CD4-positive, alpha-beta memory T cell (primary cell): Measurements from ENCODE around the gene GRIA4. TPM values are rescaled to one million over a fixed set of nuclear protein-coding genes. Genes with fewer than 3 reads are reported as not detected.
A peak's percentile ranks its signal among the peaks of the same experiment; 100 is the strongest.
"Not testable (repeated sequence)": the region's sequence is repeated elsewhere in the genome, so short reads cannot be mapped to it uniquely, and the experiment has no call there.

Experiments
- CTCF ChIA-PET: fragments of 350-600 bp; sonication (Branson Sonifier 250); formaldehyde crosslinking; loops from one replicate; lab custom pipeline; 2021; ENCODE audit warnings: inconsistent platforms; ENCODE audit not compliant: partially characterized antibody; lab: Charles Lee
- POLR2A ChIA-PET: fragments of 350-600 bp; sonication (Branson Sonifier 250); formaldehyde crosslinking; loops from one replicate; lab custom pipeline; 2021; ENCODE audit not compliant: partially characterized antibody; lab: Charles Lee
- DNase-seq, 5 donors: peaks; one replicate each; pipeline versions ENCODE4 v3.0.0 to v3.0.0-alpha.2; 2020 to 2022; ENCODE audit warnings: mixed read lengths in 1 of 5
- H3K27ac ChIP-seq: one replicate; pipeline ENCODE4 v1.7.0; 2013; ENCODE audit warnings: low read depth, low read length
- H3K27me3 ChIP-seq: 2 replicates; pipeline ENCODE4 v1.7.0; 2013; ENCODE audit warnings: mild to moderate bottlenecking, low read length, moderate library complexity; ENCODE audit not compliant: insufficient read depth
- H3K36me3 ChIP-seq: 2 replicates; pipeline ENCODE4 v1.7.0; 2013; ENCODE audit warnings: mild to moderate bottlenecking, low read length, moderate library complexity; ENCODE audit not compliant: insufficient read depth
- H3K4me1 ChIP-seq: 2 replicates; pipeline ENCODE4 v1.7.0; 2013; ENCODE audit warnings: mild to moderate bottlenecking, low read length, moderate library complexity; ENCODE audit not compliant: insufficient read depth
- H3K4me3 ChIP-seq, 2 donors: one replicate each; pipeline ENCODE4 v1.7.0; 2013; ENCODE audit warnings: low read length in 2 of 2, mild to moderate bottlenecking in 1 of 2
- H3K9me3 ChIP-seq, 2 donors: one replicate each; pipeline ENCODE4 v1.7.0; 2013; ENCODE audit warnings: low read length in 2 of 2, control low read depth in 1 of 2; ENCODE audit not compliant: control insufficient read depth in 1 of 2
- H3K27ac Mint-ChIP-seq, 7 donors: one replicate each; pipeline ENCODE4 v1.8.0; 2020 to 2021; ENCODE audit warnings: mixed read lengths in 7 of 7, mild to moderate bottlenecking in 6 of 7, inconsistent platforms in 3 of 7, moderate library complexity in 3 of 7
- H3K27me3 Mint-ChIP-seq, 2 donors: one replicate each; pipeline ENCODE4 v1.8.0; 2020 to 2021; ENCODE audit warnings: mixed read lengths in 2 of 2
- H3K36me3 Mint-ChIP-seq, 2 donors: one replicate each; pipeline ENCODE4 v1.8.0; 2020 to 2021; ENCODE audit warnings: mixed read lengths in 2 of 2, inconsistent platforms in 1 of 2, mild to moderate bottlenecking in 1 of 2
- H3K4me1 Mint-ChIP-seq, 4 donors: one replicate each; pipeline ENCODE4 v1.8.0; 2020 to 2021; ENCODE audit warnings: mixed read lengths in 4 of 4, mild to moderate bottlenecking in 1 of 4
- H3K4me3 Mint-ChIP-seq, 8 donors: one replicate each; pipeline ENCODE4 v1.8.0; 2020 to 2021; ENCODE audit warnings: mixed read lengths in 8 of 8, mild to moderate bottlenecking in 7 of 8, moderate library complexity in 6 of 8, inconsistent platforms in 3 of 8
- H3K9me3 Mint-ChIP-seq, 8 donors: one replicate each; pipeline ENCODE4 v1.8.0; 2020 to 2021; ENCODE audit warnings: mixed read lengths in 8 of 8, mild to moderate bottlenecking in 5 of 8, inconsistent platforms in 3 of 8, moderate library complexity in 1 of 8
- intact Hi-C: fragments of 100-400 bp; cut with micrococcal nuclease; formaldehyde crosslinking; loops from one replicate; pipeline ENCODE4 v1.15.1; 2023
- polyA plus RNA-seq, 2 donors: library from polyadenylated mRNA; unstranded; fragments of 300-500 nt; fragmentation: Illumina TruSeq; gene quantifications; one replicate each; pipeline ENCODE4 v1.2.3, GENCODE V29; 2021
- total RNA-seq, 2 experiments: library from RNA; stranded (reverse); gene quantifications; one replicate each; pipeline ENCODE4 v1.2.3, GENCODE V29; 2021

The GRIA4 gene
- total and polyA plus RNA-seq, 4 experiments from 2014 or later, result not detected

DNA sequence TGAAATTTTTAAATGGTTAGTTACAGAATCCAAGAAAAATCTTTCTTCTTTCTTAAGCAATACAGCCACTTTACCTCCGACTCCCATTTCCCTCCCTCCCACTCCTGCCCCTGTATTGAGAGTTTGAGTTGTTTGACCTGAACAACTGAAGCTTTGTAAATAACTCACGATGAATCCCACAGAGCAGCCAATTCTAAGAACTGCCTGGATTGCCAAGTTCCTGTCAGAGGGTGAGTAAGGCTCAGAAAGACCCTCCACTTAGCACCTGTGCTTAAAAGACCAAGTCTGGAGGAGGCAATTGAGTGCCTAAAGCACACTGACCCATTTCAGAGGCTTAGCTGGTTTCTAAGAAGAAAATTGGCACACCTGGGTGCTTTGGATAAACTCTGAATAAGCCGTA lies 253.7 kb downstream of the GRIA4 start:
- Mint-ChIP-seq H3K9me3 (no peaks in the 10 kb centered on the region), H3K36me3 (no peaks in the 10 kb centered on the region), H3K27ac (no peak overlapping the region), H3K4me3 (no peak overlapping the region), H3K27me3 (peaks cover 5 to 6% of the 10 kb centered on the region in 2 donors), H3K4me1 (no peaks in the 10 kb centered on the region)
- no peaks in the 10 kb centered on the region for H3K36me3 ChIP-seq
- DNase-seq, result no peak
- ChIA-PET POLR2A (no interaction called here), CTCF (interaction anchor here (0.7 to 2.6 kb wide), 4 partner anchors 10 to 1335 kb away, joined by 3 to 17 read pairs (median 4); no protein-coding TSS in a partner anchor)
- H3K4me3 ChIP-seq, result no peak overlapping the region
- H3K4me1 ChIP-seq, result no peaks in the 10 kb centered on the region
- intact Hi-C loops, result no loop called here
- no peaks in the 10 kb centered on the region for H3K9me3 ChIP-seq
- H3K27me3 ChIP-seq, result no peaks in the 10 kb centered on the region
- no peak overlapping the region for H3K27ac ChIP-seq

GRCh38 chr11:105867742-105868141 lies 257.9 kb downstream of the GRIA4 start:
- intact Hi-C loops, result no loop called here

DNA sequence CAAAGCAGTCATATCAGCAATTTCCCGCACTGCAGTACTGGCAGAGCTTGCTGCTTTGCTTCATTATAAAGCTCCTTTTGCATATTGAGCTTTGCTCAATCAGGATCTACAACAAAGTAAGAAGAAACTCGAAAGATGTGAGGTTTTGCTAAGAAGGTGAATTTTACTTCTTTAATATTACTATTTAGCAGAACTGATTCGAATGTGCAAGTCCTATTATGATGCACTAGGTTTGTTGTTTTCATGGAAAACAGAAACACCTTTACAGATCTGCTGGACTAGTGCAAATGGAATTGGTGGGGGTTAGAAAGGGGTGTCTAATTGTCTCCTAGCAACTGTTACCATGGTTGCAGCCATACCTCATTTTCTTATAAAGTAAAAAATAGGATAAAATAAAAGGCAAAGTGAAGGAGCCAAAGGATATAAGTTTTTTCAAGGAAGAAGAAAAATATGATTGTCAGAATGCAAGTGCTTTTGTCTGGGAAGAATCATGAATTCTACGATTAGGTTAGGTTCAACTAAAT lies 259.0 kb downstream of the GRIA4 start:
- Mint-ChIP-seq H3K4me1 (no peaks in the 10 kb centered on the region), H3K36me3 (no peaks in the 10 kb centered on the region), H3K9me3 (peaks cover 0 to under 1% (median 0%) of the 10 kb centered on the region in 8 donors), H3K27me3 (peaks cover 2 to 3% of the 10 kb centered on the region in 2 donors), H3K27ac (no peak overlapping the region), H3K4me3 (no peak overlapping the region)
- Histone ChIP-seq H3K4me1 (no peaks in the 10 kb centered on the region), H3K27ac (no peak overlapping the region), H3K27me3 (no peaks in the 10 kb centered on the region), H3K4me3 (no peak overlapping the region), H3K36me3 (no peaks in the 10 kb centered on the region), H3K9me3 (no peaks in the 10 kb centered on the region)
- no peak for DNase-seq
- CTCF ChIA-PET, result no interaction called here
- intact Hi-C loops, result no loop called here
- POLR2A ChIA-PET, result no interaction called here

More at GRCh38 chr11:105867742-105868141, 257.9 kb downstream of the GRIA4 start:
- POLR2A ChIA-PET, result no interaction called here
- DNase-seq, result no peak
- peaks cover 2 to 3% of the 10 kb centered on the region in 2 donors for H3K27me3 Mint-ChIP-seq
- no peak overlapping the region for H3K27ac Mint-ChIP-seq
- no peaks in the 10 kb centered on the region for H3K27me3 ChIP-seq
- H3K4me1 Mint-ChIP-seq, result no peaks in the 10 kb centered on the region
- no peaks in the 10 kb centered on the region for H3K36me3 Mint-ChIP-seq
- no peak overlapping the region for H3K4me3 Mint-ChIP-seq
- CTCF ChIA-PET, result no interaction called here
- no peaks in the 10 kb centered on the region for H3K9me3 Mint-ChIP-seq
- no peaks in the 10 kb centered on the region for H3K4me1 ChIP-seq
- no peaks in the 10 kb centered on the region for H3K9me3 ChIP-seq
- H3K36me3 ChIP-seq, result no peaks in the 10 kb centered on the region
- no peak overlapping the region for H3K4me3 ChIP-seq
- H3K27ac ChIP-seq, result no peak overlapping the region

GRCh38 chr11:105870516-105871113 lies 260.7 kb downstream of the GRIA4 start:
- H3K9me3 Mint-ChIP-seq, result peaks cover 0 to 6% (median 3%) of the 10 kb centered on the region in 8 donors
- no peaks in the 10 kb centered on the region for H3K4me1 Mint-ChIP-seq
- Histone ChIP-seq H3K27ac (no peak overlapping the region), H3K9me3 (no peaks in the 10 kb centered on the region), H3K36me3 (no peaks in the 10 kb centered on the region), H3K4me1 (no peaks in the 10 kb centered on the region), H3K27me3 (no peaks in the 10 kb centered on the region), H3K4me3 (no peak overlapping the region)
- CTCF ChIA-PET, result no interaction called here
- peaks cover 2 to 3% of the 10 kb centered on the region in 2 donors for H3K27me3 Mint-ChIP-seq
- no peak overlapping the region for H3K27ac Mint-ChIP-seq
- H3K4me3 Mint-ChIP-seq, result peak overlapping the region in 1 of 8 donors; percentile 23
- POLR2A ChIA-PET, result no interaction called here
- no peak for DNase-seq
- intact Hi-C loops, result no loop called here
- H3K36me3 Mint-ChIP-seq, result no peaks in the 10 kb centered on the region

GRCh38 chr11:105878510-105878909 lies 268.6 kb downstream of the GRIA4 start:
- peaks cover 0 to 3% of the 10 kb centered on the region in 2 donors for H3K27me3 Mint-ChIP-seq
- no peak for DNase-seq
- ChIA-PET CTCF (interaction anchor here (1.8 kb wide), 1 partner anchor 16 kb away, joined by 3 read pairs; no protein-coding TSS in a partner anchor), POLR2A (no interaction called here)
- H3K4me1 Mint-ChIP-seq, result no peaks in the 10 kb centered on the region
- no peaks in the 10 kb centered on the region for H3K9me3 ChIP-seq
- H3K9me3 Mint-ChIP-seq, result peaks cover 0 to 10% (median 4%) of the 10 kb centered on the region in 8 donors
- H3K27me3 ChIP-seq, result no peaks in the 10 kb centered on the region
- no peak overlapping the region for H3K27ac ChIP-seq
- no peaks in the 10 kb centered on the region for H3K4me1 ChIP-seq
- H3K27ac Mint-ChIP-seq, result no peak overlapping the region
- H3K36me3 ChIP-seq, result no peaks in the 10 kb centered on the region
- no peak overlapping the region for H3K4me3 ChIP-seq
- no peak overlapping the region for H3K4me3 Mint-ChIP-seq
- intact Hi-C loops, result no loop called here
- H3K36me3 Mint-ChIP-seq, result no peaks in the 10 kb centered on the region

GRCh38 chr11:105878927-105879326 lies 269.1 kb downstream of the GRIA4 start:
- H3K27me3 Mint-ChIP-seq, H3K27ac Mint-ChIP-seq, H3K4me3 ChIP-seq, intact Hi-C loops, H3K4me1 Mint-ChIP-seq, H3K27ac ChIP-seq, H3K9me3 ChIP-seq, H3K36me3 ChIP-seq, H3K27me3 ChIP-seq, H3K4me1 ChIP-seq, H3K4me3 Mint-ChIP-seq, DNase-seq, H3K36me3 Mint-ChIP-seq, POLR2A ChIA-PET: not testable (repeated sequence)
- CTCF ChIA-PET, result interaction anchor here (1.2 to 1.8 kb wide), 2 partner anchors 15 to 16 kb away, joined by 3 to 4 read pairs; no protein-coding TSS in a partner anchor
- H3K9me3 Mint-ChIP-seq, result peaks cover 0 to 11% (median 4%) of the 10 kb centered on the region in 8 donors

DNA sequence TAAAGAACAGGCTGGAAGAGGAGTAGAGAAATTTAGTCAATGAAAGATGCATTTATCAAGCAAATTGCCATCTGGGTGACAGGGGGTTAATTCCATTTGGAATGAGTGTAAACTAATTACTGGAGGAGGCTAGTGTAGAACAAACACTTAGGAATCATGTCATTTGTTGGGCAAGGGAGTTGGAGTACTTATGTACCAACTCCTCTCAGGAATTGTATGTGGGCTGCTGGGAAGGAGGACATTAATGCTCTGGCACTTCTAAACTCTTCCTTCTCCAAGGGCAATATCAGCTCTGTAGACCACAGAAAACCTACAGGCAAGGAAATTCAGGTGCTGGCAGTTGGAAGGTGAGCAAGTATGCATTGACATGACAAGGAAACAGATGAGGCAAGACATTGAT lies 271.2 kb downstream of the GRIA4 start:
- Mint-ChIP-seq H3K27ac (no peak overlapping the region), H3K36me3 (no peaks in the 10 kb centered on the region), H3K4me3 (no peak overlapping the region), H3K4me1 (no peaks in the 10 kb centered on the region), H3K9me3 (peaks cover 0 to 8% (median 0%) of the 10 kb centered on the region in 8 donors), H3K27me3 (peaks cover 0 to 3% of the 10 kb centered on the region in 2 donors)
- Histone ChIP-seq H3K27me3 (no peaks in the 10 kb centered on the region), H3K36me3 (no peaks in the 10 kb centered on the region), H3K27ac (no peak overlapping the region), H3K9me3 (no peaks in the 10 kb centered on the region), H3K4me1 (no peaks in the 10 kb centered on the region), H3K4me3 (no peak overlapping the region)
- intact Hi-C loops, result no loop called here
- ChIA-PET CTCF (no interaction called here), POLR2A (no interaction called here)
- DNase-seq, result no peak
